GM12878 (cell line): Measurements from ENCODE around the gene SLC25A39. TPM values are rescaled to one million over a fixed set of nuclear protein-coding genes. Genes with fewer than 3 reads are reported as not detected.
A peak's percentile ranks its signal among the peaks of the same experiment; 100 is the strongest.

Source experiments
- BHLHE40 ChIP-seq, 2 experiments: fragments of 450-650 bp in 1 of 2; IDR thresholded peaks; 2 replicates each; pipeline ENCODE4 v1.6.1; 2011 to 2017; ENCODE audit warnings: low read depth in 2 of 2, borderline replicate concordance in 1 of 2, improper control_type of control experiment in 1 of 2, low read length in 1 of 2, mild to moderate bottlenecking in 1 of 2
- ETV6 ChIP-seq, 2 experiments: fragments of 450-650 bp in 1 of 2; IDR thresholded peaks in 1 of 2; conservative IDR thresholded peaks in 1 of 2; 2 replicates each; pipeline ENCODE4 v1.6.1; 2014; ENCODE audit warnings: antibody characterized with exemption in 1 of 2, borderline replicate concordance in 1 of 2, low read depth in 1 of 2, mild to moderate bottlenecking in 1 of 2, moderate library complexity in 1 of 2
- KDM1A ChIP-seq: fragments of 200-600 bp; sonication (generic); IDR thresholded peaks from 2 replicates; pipeline ENCODE4 v1.6.1; 2016; ENCODE audit warnings: borderline replicate concordance
- LARP7 ChIP-seq: fragments of 450-650 bp; IDR thresholded peaks from 2 replicates; pipeline ENCODE4 v1.6.1; 2017; ENCODE audit warnings: mild to moderate bottlenecking
- PML ChIP-seq: IDR thresholded peaks from 2 replicates; pipeline ENCODE4 v1.6.1; 2012; ENCODE audit warnings: low read length, inconsistent platforms
- YY1 ChIP-seq: IDR thresholded peaks from 2 replicates; pipeline ENCODE4 v1.6.1; 2011; ENCODE audit warnings: low read depth, mild to moderate bottlenecking, low read length
- polyA plus RNA-seq, 11 experiments: library from polyadenylated mRNA; depleted of rRNA in 4 of 11; unstranded in 6 of 11; stranded (reverse) in 5 of 11; fragments of >200 nt; fragmentation: Nextera tagmentation in 4 of 11; fragmentation: Illumina TruSeq in 1 of 11; extraction: Ambion mirVana in 4 of 11; extraction: Trizol in 1 of 11; gene quantifications; 1 replicate in 1 of 11; 2 replicates in 10 of 11; pipeline versions ENCODE4 v1.2.1 to v1.2.3, GENCODE V29; 2011 to 2016; ENCODE audit warnings: inconsistent platforms in 2 of 11, missing spikeins in 2 of 11, low read depth in 1 of 11
- total RNA-seq, 4 experiments: library from RNA; depleted of rRNA in 3 of 4; stranded (reverse); fragments of >200 nt in 3 of 4; fragmentation: Illumina TruSeq in 1 of 4; extraction: Trizol in 1 of 4; gene quantifications; 2 replicates each; pipeline versions ENCODE4 v1.2.1 to v1.2.3, GENCODE V29; 2013 to 2021
- TF ChIP-seq, protein P1 (sequence below): IDR thresholded peaks from 2 replicates; pipeline ENCODE4 v1.6.1; 2012; ENCODE audit warnings: improper control_type of control experiment, low read depth, low read length; ENCODE audit not compliant: insufficient replicate concordance

SLC25A39 gene
- total and polyA plus RNA-seq, 10 of the 15 experiments (the other 5 are each of a cell fraction or from before 2014, with no cell fraction given) = 3.5 to 270 (median 150) TPM

DNA sequence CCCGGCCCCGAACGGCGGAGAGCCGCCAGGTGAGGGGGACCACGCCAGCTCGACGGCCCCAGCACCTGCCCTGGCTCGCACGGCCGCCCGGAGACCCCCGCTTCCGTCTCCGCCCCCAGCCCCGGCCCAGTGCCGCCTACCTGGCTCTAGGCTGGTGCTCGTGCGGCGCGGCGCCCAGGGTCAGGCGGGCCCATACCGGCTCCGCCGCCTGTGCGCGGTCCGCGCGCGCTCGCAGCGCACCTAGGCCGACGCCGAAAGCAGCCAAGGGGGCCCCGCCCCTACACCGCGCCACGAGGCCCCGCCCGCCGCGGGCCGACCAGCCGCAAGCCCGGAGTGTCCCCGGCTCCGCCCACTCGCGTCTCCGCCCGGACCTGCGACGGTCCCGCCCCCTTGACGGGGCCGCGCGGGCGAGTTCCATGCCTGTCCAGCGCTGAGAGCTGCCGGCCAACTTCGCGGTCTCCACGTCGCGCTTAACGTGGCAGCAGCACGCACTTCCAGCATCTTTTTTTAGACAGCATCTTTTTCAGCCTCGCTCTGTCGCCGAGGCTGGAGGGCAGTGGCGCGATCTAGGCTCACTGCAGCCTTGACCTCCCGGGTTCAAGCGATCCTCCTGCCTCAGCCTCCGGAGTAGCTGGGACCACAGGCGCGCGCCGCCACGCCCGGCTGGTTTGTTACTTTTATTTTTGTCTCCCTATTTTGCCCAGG is at the start of gene SLC25A39 (continued):
- peak; percentile 70 to 89 for TF ChIP-seq BHLHE40 (IDR thresholded peaks at IDR 0.05; ENCODE audit: borderline replicate concordance in 1 of 2, low read depth in 2 of 2, low read length in 1 of 2)
- TF ChIP-seq, protein P1, sequence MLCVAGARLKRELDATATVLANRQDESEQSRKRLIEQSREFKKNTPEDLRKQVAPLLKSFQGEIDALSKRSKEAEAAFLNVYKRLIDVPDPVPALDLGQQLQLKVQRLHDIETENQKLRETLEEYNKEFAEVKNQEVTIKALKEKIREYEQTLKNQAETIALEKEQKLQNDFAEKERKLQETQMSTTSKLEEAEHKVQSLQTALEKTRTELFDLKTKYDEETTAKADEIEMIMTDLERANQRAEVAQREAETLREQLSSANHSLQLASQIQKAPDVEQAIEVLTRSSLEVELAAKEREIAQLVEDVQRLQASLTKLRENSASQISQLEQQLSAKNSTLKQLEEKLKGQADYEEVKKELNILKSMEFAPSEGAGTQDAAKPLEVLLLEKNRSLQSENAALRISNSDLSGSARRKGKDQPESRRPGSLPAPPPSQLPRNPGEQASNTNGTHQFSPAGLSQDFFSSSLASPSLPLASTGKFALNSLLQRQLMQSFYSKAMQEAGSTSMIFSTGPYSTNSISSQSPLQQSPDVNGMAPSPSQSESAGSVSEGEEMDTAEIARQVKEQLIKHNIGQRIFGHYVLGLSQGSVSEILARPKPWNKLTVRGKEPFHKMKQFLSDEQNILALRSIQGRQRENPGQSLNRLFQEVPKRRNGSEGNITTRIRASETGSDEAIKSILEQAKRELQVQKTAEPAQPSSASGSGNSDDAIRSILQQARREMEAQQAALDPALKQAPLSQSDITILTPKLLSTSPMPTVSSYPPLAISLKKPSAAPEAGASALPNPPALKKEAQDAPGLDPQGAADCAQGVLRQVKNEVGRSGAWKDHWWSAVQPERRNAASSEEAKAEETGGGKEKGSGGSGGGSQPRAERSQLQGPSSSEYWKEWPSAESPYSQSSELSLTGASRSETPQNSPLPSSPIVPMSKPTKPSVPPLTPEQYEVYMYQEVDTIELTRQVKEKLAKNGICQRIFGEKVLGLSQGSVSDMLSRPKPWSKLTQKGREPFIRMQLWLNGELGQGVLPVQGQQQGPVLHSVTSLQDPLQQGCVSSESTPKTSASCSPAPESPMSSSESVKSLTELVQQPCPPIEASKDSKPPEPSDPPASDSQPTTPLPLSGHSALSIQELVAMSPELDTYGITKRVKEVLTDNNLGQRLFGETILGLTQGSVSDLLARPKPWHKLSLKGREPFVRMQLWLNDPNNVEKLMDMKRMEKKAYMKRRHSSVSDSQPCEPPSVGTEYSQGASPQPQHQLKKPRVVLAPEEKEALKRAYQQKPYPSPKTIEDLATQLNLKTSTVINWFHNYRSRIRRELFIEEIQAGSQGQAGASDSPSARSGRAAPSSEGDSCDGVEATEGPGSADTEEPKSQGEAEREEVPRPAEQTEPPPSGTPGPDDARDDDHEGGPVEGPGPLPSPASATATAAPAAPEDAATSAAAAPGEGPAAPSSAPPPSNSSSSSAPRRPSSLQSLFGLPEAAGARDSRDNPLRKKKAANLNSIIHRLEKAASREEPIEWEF = no peak
- TF ChIP-seq LARP7 = peak; percentile 87
- no peak for TF ChIP-seq PML
- no peak for TF ChIP-seq ETV6 (conservative IDR thresholded peaks at IDR 0.05 in 1 of 2, IDR thresholded peaks at IDR 0.05 in 1 of 2; ENCODE audit: borderline replicate concordance in 1 of 2, low read depth in 1 of 2)
- TF ChIP-seq YY1 = peak; percentile 71; the same call in 1 of the 2 replicates
- peak; percentile 90; the same call in 1 of the 2 replicates for TF ChIP-seq KDM1A
